GM21390 (cell line): Measurements from ENCODE around the gene CMTM5.
"Not testable (repeated sequence)": the region's sequence is repeated elsewhere in the genome, so short reads cannot be mapped to it uniquely, and the experiment has no call there.

Source experiments
- ATAC-seq: cut with Tn5 transposase; IDR thresholded peaks from one replicate; pipeline ENCODE4 v1.9.1; 2021; ENCODE audit not compliant: unreplicated experiment

CMTM5 gene

DNA sequence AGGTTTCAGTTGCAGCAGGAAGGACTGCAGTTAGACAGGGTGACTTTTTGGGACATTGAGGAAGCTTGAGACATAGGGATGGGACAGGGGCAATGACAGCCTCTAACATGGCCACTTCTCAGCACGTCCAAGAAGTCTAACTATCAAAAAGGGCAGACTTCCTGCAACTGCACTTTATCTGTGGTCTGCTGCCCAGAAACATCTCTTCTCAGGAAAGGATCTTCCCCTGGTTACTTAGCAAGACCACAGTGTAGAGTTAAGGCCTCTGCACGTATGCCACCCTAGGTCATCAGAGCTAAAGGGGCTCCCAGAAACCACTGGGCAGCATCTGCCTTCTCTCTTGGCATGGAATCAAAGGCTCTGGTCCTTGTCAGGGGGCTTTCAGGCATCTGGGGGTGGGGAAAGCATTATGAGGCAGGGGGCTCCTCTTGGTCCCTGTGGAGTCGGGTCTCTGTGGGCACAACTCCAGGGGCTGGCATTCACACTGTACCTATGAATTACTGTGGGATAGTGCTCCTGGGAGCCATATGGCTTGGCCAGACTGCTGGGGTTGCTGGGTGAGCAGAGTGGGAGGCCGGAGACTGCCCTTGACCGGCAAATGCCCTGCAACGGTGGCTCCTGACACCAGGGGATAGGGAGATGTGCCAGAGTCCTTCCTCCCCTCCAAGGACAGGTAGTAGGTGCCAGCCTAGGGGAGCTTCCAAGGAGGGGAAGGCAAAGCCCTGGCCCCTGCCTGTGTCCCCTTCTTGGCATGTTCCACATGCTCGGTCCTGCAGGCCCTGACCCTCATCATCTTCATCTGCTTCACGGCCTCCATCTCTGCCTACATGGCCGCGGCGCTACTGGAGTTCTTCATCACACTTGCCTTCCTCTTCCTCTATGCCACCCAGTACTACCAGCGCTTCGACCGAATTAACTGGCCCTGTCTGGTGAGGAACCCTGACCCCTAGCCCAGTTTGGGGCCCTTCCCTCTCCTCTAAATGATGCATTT lies 1.0 kb downstream of the CMTM5 start:
- no peak for ATAC-seq

DNA sequence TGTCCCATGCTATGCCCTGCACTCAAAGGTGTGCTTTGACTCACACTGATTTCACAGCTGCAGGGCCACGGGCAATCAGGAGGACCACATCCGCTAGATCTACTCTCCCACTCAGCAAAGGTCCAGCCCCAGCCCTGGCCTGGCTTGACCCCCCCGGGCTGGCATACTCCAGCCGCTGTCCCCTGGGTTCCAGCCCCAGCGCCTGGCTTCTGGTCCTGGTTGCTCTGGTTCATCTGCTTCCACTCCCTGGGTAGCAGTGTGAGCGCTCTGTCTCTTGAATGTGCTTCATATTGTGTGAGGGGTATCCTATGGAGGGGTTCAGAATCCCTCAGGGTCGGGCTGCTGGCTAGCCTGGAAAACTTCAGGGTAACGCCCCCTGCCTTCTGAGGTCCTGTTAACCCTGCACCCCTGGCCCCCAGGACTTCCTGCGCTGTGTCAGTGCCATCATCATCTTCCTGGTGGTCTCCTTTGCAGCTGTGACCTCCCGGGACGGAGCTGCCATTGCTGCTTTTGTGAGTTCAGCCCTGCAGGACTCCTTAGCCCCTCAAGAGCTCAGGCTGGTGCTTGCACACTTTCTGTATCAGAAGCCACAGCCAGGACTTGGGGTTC lies 1.9 kb downstream of the CMTM5 start:
- ATAC-seq: no peak

DNA sequence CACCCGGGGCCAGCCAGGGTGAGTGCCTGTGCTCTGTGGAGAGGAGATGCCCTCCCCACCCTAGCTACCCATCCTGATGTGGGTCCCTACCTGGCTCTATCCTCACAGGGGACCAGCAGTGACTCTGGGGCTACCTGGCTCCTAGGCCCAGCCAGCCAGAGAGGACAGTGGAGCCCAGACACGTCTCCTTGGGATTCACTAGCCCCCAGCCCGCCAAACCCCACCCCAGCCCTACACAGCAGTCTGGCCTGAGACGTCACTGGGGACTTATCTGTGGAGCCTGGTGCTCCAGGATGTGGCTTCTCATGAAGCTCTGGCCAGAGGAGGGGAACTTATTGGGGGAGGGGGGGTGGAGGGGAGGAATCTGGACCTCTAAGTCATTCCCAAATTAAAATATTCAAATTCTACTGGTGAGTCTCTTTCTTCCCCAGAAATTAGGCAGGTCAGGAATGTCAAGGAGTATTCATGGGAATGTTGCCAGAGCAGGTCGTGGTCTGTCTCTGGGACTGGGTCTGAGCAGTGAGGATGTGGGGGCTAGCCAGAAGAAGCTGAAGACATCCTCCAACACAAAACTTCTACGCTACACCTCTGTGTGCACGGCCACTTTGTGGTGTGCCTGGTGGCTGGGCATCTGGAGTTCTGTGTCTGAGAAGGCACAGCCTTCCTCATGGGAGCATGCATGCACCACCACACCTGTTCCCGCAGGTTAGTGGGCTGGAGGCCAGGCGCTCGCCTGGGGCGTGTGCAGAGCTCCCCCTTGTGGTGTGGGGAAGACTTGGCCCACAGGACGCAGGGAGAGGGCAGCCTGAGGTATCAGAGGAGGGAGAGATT lies 2.7 kb downstream of the CMTM5 start:
- no peak for ATAC-seq

DNA sequence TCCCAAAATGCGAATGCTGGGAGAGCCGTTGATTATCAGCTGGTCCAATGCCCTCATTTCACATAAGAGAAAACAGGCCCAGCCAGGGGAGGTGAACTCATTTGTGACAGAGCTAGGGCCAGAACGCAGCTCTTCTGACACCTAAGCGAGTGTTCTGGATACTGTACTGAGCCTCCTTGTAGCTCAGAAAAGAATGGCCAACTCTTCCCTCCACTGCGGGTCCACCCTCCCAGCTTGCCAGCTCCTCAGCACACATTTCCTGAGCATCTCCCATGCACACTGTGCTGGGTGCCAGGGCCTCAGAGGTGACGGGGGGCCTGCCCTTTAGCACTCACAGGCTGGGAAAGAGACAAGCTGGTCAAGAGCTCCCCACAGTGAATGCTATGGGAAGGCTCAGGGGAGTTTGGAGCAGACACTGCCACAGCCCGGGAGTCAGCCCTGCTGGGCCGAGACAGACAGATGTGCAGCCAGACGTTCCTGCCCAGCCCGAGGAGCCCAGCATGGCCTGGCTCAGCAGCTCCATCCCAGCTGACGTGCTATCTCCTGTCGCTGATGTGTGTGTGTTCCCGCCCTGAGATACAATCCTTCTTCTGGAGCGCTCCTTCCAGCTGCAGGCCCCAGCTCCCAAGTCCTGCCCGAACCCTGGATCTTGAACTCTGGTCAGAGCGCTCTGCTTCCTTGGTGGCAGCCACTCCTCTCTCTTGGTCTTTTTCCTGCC lies 3.5 kb downstream of the CMTM5 start:
- no peak for ATAC-seq

DNA sequence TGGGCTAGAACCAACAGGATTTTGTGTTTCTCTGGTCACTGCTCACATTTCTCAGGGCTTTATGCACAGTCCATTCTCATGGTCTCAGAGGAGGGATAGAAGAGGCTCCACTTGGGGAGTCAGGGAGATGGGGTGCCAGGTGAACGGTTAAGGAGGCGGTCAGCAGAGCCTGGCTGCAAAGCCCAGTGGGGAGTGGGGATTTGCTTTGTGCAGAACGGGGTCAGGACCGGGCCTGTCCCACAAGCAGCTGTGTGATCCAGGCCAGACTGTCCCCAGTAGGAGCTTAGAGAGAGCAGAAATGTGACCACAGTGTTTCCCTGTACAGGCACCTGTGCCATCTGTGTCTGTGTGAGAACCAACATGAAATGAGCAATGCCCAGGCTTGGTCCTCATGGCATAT lies 4.1 kb downstream of the CMTM5 start:
- no peak for ATAC-seq

DNA sequence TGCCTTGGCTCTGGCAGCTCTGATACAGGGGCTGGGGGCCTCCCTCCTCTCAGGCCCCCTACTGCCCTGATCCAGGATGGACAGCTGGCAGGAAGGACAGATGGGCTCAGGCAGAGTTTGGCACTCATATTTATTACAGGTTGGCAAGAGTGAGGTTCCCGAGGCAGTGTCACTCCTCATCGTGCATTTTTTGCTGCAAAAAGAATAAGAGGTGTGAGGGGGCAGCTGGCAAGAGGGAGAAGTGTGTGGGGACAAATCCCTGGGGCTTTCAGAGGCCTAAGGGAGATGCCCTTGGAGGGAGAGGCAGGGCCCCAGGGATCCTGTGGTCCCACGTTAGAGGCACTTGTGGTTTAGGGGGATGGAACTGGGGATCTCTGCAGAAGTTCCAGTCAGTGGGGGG lies 5.0 kb downstream of the CMTM5 start:
- no peak for ATAC-seq

DNA sequence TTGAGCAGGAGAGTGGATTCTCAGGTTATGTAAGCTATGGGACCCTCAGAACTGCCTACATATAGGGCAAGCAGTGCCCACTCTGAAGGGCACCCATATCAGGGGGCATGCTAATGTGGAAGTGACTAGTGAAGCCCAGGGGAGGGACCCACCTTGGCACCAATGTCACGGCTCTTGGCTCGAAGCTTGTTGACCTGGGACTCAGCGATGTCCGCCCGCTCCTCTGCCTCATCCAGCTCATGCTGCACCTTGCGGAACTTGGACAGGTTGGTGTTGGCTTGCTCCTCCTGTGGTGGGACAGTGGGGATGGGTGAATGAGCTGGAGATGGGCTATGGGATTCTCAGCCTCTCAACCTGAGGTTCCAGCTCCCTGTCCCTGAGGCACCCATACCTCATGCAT lies 5.4 kb downstream of the CMTM5 start:
- no peak for ATAC-seq

DNA sequence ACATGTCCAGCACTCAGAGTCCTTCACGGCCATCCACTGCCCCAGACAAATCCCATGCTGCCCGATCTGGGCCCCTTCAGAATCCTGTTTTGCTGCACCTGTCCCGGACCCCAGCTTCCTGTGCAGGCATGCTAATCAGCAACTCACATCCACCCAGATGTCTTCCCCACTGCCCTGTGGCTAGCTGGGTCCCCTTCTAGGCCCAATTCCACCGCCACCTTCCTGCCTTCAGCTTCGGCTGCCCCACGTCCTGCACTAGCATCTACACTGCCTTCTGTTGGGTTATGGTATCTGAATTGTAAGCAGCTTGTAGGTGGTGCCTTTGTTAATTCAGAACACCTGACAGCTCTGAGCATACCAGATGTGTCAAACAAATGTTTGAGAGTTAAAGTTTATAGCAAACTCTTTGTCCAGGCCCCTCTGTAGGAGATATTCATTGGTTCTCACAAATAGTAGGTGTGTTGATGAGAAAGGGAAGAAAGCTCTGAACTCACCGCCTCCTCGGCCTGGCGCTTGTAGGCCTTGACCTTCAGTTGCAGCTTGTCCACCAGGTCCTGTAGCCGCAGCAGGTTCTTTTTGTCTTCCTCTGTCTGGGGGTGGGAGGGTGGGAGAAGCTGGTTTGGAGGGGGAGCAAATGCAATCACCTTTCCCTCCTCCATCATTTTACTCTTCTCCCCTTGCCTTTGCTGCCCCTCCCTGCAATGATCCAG lies 6.0 kb downstream of the CMTM5 start:
- no peak for ATAC-seq

DNA sequence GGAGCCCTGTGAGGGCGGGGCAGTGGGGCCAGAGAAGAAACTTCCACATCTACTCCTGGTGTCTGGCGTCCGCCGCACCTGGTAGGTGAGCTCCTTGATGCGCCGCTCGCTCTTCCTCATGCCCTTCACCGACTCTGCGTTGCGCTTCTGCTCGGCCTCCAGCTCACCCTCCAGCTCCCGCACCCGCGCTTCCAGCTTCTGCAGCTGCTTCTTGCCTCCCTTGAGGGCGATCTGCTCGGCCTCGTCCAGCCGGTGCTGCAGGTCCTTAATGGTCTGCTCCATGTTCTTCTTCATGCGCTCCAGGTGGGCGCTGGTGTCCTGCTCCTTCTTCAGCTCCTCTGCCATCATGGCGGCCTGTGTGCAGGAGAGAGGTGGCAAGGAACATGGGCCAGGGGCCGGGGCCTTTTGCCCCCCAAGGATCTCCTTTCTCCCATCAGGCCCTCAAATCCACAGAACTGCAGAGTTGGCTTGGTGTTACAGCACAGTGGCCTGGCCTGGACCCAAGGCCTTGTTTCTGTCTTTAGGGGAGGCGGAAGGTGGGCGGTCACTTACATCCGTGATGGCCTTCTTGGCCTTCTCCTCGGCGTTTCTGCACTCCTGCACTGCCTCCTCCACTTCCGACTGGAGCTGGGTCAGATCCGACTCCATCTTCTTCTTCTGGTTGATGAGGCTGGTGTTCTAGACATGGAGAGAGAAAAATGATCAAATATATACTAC lies 7.7 kb downstream of the CMTM5 start:
- ATAC-seq: no peak

DNA sequence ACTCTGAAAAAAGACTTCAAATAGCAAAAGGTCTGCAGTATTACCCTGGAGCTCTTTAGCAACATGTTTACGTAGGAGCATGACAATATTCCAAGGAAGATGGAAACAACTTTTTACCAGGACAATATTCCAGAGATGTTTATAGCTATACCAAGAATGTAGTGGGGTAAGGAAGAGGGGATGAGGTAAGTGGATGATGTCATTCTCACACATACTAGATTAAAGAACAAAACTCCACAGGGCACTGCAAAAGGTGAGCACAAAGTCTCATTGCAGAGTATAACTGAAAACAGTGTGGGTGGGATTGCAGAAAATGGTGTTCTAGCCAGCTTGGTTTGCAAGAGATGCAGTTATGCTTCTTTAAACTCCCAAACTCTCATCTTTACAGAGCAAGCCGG lies 8.4 kb downstream of the CMTM5 start:
- ATAC-seq: no peak

DNA sequence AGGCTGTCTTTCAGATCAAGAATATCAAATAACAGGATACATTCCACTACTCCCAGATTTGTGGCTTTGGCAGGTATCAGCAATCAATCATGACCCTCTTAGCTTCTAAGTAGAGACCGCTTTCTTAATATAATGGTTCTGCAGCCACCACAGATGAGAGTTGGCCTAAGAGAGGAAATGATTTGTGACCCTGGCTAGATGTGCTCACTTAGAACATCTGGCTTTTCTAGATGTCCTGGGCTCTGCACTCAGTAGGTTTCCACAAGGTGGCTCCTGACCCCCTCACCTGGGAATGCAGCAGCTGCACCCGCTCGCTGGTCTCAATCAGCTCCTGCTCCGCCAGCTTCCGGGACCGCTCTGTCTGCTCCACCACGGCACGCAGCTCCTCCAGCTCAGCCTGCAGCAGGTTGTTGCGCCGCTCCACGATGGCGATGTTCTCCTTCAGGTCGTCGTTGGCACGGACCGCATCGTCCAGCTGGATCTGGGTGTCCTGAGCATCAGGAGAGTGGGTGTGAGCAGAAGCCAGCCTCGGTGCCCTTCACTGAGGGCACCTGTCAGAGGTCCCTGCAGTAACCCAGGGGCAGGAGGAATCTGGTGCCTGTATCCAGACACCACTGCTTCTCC lies 8.9 kb downstream of the CMTM5 start:
- no peak for ATAC-seq

DNA sequence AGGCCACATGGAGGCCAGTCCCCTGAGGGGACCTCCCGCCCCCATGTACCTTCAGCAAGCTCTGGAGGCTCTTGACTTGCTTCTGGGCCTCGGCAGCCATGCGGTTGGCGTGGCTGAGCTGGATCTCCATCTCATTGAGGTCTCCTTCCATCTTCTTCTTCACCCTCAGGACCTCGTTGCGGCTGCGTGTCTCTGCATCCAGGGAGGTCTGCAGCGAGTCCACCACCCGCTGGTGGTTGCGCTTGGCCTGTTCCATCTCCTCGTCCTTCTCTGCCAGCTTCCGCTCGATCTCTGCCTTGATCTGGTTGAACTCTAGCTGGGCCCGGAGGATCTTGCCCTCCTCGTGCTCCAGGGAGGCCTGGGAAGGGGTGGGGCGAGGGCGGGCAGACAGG lies 9.4 kb downstream of the CMTM5 start:
- ATAC-seq: not testable (repeated sequence)

DNA sequence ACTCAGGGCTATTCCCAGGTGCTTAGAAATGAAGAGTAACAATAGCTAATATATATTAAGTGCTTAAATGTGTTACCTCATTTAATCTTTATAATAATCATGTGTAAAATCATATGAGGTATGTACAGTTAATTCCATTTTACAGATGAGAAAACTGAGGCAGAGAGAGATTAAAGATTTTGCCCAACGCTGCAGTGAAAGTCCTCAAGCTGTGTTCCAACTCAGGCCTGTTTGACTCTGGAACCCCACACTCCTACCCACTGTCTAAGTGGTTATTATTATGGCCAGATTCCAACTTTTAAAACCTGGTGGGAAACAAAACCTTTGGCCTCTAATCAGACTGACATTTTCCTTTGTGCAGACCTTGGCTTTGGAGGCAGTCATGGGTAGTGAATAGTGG lies 10.2 kb downstream of the CMTM5 start:
- ATAC-seq: no peak

DNA sequence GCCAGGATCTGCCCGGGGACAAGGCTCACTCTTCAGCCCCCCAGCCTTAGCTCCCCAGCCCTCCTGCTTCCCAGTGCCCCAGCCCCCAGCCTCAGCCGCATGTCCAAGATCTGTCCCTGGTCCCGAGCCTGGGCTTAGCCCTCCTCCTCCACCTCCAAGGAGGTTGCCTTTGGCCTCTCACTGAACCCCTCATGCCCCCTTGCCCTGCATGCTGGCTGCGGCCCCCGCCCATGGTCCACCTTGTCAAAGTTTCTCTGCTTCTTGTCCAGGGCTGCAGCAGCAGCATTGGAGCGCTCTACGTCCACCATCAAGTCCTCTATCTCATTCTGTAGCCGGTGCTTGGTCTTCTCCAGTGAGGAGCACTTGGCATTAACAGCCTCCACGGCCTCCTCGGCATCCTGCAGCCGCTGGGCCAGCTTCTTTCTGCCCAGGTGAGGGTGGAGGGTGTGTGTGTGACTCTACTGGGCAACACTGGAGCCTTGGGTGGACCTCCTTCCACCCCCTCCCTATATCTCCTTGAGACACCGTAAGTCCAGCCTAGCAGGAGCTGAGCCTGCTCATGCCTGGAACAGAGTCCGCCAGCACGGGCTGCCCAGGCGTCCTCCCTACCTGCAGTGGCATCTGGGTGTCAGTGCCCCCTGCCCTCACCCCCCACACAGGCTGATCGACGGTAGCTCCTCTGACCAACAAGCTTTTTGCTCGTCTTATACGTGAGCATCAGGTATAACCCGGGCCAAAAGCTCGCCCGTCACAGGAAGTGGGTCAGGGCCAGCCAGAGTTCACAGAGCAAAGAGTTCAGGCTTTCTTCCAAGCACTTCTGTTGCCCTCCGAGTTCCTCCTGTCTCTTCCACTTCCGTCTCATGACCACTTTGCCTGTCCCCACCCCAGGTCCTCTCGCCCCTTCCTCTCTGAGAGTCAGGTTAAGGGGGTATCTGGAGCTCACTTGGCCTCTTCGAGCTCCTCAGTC lies 11.4 kb downstream of the CMTM5 start:
- ATAC-seq: no peak

DNA sequence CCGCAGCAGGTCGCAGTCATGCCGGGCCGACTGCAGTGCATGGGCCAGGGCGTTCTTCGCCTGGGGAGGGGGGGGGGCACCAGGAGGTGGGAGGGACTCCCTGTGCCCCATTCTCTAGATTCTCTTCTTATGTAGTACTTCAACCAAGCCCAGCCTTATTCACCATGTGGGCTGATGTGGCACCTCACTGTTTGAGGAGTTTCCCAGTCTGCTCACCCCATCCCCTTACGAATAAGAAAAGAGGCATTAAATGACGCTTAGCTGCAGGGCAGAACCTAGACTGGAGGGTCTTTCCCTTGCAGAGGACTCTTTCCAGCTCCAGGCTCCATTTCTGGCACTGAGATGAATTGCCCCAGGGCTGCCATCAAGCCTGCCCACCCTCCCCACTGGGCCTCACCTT lies 12.2 kb downstream of the CMTM5 start:
- no peak for ATAC-seq

DNA sequence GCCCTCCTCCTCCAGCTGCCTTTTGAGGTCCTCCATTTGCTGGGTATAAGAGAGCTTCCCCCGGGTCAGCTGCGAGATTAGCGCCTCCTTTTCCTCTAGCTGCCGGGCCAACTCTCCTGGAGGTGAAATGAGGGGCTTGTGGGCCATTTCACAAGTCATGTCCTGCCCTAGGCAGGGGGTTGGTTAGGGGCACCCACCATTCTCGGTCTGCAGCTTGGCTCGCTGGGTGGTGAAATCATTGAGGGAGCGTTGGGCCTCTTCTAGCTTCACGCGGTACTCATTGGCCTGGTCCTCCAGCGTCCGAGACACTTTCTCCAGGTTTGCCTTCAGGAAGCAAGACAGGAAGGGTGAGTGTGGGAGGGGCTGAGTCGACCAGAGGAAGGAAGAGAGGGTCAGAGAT lies 12.6 kb downstream of the CMTM5 start:
- ATAC-seq: no peak

DNA sequence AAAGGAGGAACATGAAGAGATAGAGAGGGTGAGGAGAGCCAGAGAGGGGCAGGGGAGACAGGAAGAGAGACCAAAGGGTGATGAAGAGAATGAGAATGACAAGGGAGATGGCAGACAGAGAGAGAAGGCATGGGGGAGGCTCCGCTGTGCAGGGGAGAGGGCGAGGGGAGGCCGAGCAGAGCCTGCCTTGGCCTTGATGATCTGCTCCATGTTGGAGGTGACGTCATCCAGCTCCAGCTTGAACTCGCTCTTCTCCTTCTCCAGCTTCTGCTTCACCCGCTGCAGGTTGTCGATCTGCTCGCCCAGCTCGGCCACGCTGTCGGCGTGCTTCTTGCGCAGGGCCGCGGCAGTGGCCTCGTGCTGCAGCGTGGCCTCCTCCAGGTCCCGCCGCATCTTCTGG lies 13.0 kb downstream of the CMTM5 start:
- not testable (repeated sequence) for ATAC-seq

DNA sequence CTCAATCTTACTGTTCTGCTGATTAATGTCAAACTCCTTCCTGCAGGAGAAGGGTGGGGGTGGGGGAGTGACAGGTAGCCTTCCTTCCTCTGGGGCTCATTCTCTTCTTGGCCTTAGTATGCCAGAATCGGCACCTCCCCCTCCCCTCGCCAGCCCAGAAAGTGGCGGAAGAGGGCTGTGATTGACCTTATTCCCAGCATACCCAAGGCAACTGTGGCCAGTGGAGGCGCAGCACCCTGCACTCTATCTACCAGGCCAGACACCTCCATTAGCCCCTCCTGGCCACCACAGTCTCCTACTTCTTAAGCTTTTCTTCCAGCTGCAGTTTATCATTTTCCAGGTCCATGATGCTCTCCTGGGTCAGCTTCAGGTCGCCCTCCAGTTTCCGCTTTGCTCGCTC lies 15.8 kb downstream of the CMTM5 start:
- no peak for ATAC-seq
